Measurements from ENCODE around the gene PITPNC1.

- no peak for TF ChIP-seq YY1 (IDR thresholded peaks at IDR 0.05; ENCODE audit: insufficient read depth, insufficient read length)
- TF ChIP-seq SUZ12 (IDR thresholded peaks at IDR 0.05; ENCODE audit: extremely low read depth, insufficient read depth, insufficient read length), result no peak
These were observed 308.3 kb downstream of the PITPNC1 start for GRCh38 chr17:67685351-67685750.
